NCI-H2081 (cell line): ENCODE results near the gene OR4C12.
"Not testable (repeated sequence)": the region's sequence is repeated elsewhere in the genome, so short reads cannot be mapped to it uniquely, and the experiment has no call there.

Source experiments
- DNase-seq, 2 experiments: peaks; one replicate each; lab custom pipeline; 2025; lab: John Stamatoyannopoulos, UW

OR4C12 gene

GRCh38 chr11:49982435-49982834 is at the start of gene OR4C12:
TSS of gene OR4C12 (minus strand) at chr11:49982535. CDS start at chr11:49982501, 34 bp downstream.
- not testable (repeated sequence) for DNase-seq

- DNase-seq = no peak
These were observed 47.9 kb upstream of the OR4C12 start for GRCh38 chr11:50030193-50030592.

- peak; percentile 66 to 74 for DNase-seq
These were observed 13.2 kb upstream of the OR4C12 start for GRCh38 chr11:49995565-49995964.

GRCh38 chr11:49973439-49973838 is 8.9 kb downstream of the OR4C12 start:
- not testable (repeated sequence) for DNase-seq

- no peak for DNase-seq
These were observed 30.2 kb downstream of the OR4C12 start, which contains the start of gene OR4C13 for GRCh38 chr11:49952091-49952490. TSS of gene OR4C13 (plus strand) at chr11:49952391. CDS start at chr11:49952423, 32 bp downstream.

GRCh38 chr11:49948701-49949100 is 33.6 kb downstream of the OR4C12 start:
- DNase-seq = not testable (repeated sequence)
